GM12878 (cell line): ENCODE results near the gene CLN3. TPM values are rescaled to one million over a fixed set of nuclear protein-coding genes. Genes with fewer than 3 reads are reported as not detected.
A peak's percentile ranks its signal among the peaks of the same experiment; 100 is the strongest.

Source experiments
- ATAC-seq: fragments of 200-7000 bp; cut with Tn5 transposase; 3 replicates; pipeline ENCODE4 v1.9.1; 2020; ENCODE audit warnings: mild to moderate bottlenecking, moderate library complexity
- BruUV-seq: library from RNA; stranded (reverse); fragments of 400-500 nt; replicated peaks from 2 replicates; lab custom pipeline; 2021; lab: Mats Ljungman, UMichigan
- CTCF ChIA-PET: fragments of 300-600 bp; sonication (Branson Sonifier 250); formaldehyde crosslinking; extraction: SDS; loops from one replicate; lab custom pipeline; 2021; ENCODE audit warnings: inconsistent platforms; lab: Yijun Ruan, JAX
- POLR2A ChIA-PET: fragments of 350-600 bp; formaldehyde crosslinking; extraction: SDS; loops from one replicate; lab custom pipeline; 2021; ENCODE audit warnings: inconsistent platforms; lab: Charles Lee
- RAD21 ChIA-PET: fragments of 300-600 bp; sonication (Branson Sonifier 250); formaldehyde crosslinking; loops from one replicate; lab custom pipeline; 2023; ENCODE audit warnings: antibody characterized with exemption; ENCODE audit not compliant: unreplicated experiment; lab: Charles Lee
- SMC1A ChIA-PET: fragments of 300-600 bp; sonication (Branson Sonifier 250); formaldehyde crosslinking; loops from one replicate; lab custom pipeline; 2023; ENCODE audit not compliant: unreplicated experiment, uncharacterized antibody; lab: Charles Lee
- DNase-seq: peaks from one replicate; pipeline ENCODE4 v3.0.0-alpha.2; 2011; ENCODE audit warnings: low read depth, low spot score
- FAIRE-seq: peaks from 3 replicates; lab custom pipeline; 2011; peaks lifted over from hg19 to GRCh38; lab: Jason Lieb, UNC
- H2AFZ ChIP-seq: 2 replicates; pipeline ENCODE4 v1.6.0; 2011; ENCODE audit warnings: low read depth, low read length, control low read depth; ENCODE audit not compliant: control insufficient read depth
- H3K27ac ChIP-seq: 2 replicates; pipeline ENCODE4 v1.5.1; 2011; ENCODE audit warnings: control low read depth; ENCODE audit not compliant: control insufficient read depth, insufficient read depth
- H3K27me3 ChIP-seq, 2 experiments: replicated peaks in 1 of 2; 2 replicates each; pipeline versions ENCODE4 v1.6.0 to v1.6.1; 2011; ENCODE audit warnings: low read length in 1 of 2; ENCODE audit not compliant: control insufficient read depth in 2 of 2, insufficient read depth in 2 of 2
- H3K36me3 ChIP-seq, 2 experiments: 2 replicates each; pipeline ENCODE4 v1.5.1; 2011; ENCODE audit warnings: low read length in 1 of 2; ENCODE audit not compliant: control insufficient read depth in 2 of 2, insufficient read depth in 2 of 2
- H3K4me1 ChIP-seq: 2 replicates; pipeline ENCODE4 v1.6.1; 2011; ENCODE audit warnings: mild to moderate bottlenecking, low read length, moderate library complexity, mixed read lengths; ENCODE audit not compliant: control insufficient read depth, insufficient read depth
- H3K4me2 ChIP-seq: 2 replicates; pipeline ENCODE4 v1.6.0; 2011; ENCODE audit warnings: control low read depth; ENCODE audit not compliant: control insufficient read depth, insufficient read depth
- H3K4me3 ChIP-seq: fragments of 200-600 bp; sonication (generic); 2 replicates; pipeline ENCODE4 v1.5.1; 2016
- H3K79me2 ChIP-seq: 2 replicates; pipeline ENCODE4 v1.6.0; 2011; ENCODE audit warnings: low read length; ENCODE audit not compliant: control insufficient read depth, insufficient read depth
- H3K9ac ChIP-seq: 2 replicates; pipeline ENCODE4 v1.8.0; 2011; ENCODE audit warnings: low read length, control low read depth, mixed read lengths; ENCODE audit not compliant: control insufficient read depth, insufficient read depth
- H3K9me3 ChIP-seq: replicated peaks from 3 replicates; pipeline ENCODE4 v1.5.1; 2011; ENCODE audit warnings: mild to moderate bottlenecking, low read length; ENCODE audit not compliant: control insufficient read depth, insufficient read depth
- H4K20me1 ChIP-seq: 2 replicates; pipeline ENCODE4 v1.6.0; 2011; ENCODE audit not compliant: control insufficient read depth, insufficient read depth
- KAT2A ChIP-seq: conservative IDR thresholded peaks from 2 replicates; pipeline ENCODE4 v1.6.1; 2011; ENCODE audit warnings: low read depth, low read length; ENCODE audit not compliant: control insufficient read depth
- MEF2B ChIP-seq: fragments of 450-650 bp; IDR thresholded peaks from 2 replicates; pipeline ENCODE4 v1.6.1; 2018; ENCODE audit warnings: mild to moderate bottlenecking, moderate library complexity; ENCODE audit not compliant: partially characterized antibody, poor library complexity, severe bottlenecking
- MXI1 ChIP-seq: fragments of 150-350 bp; IDR thresholded peaks from 2 replicates; pipeline ENCODE4 v1.6.1; 2011; ENCODE audit warnings: low read depth, mild to moderate bottlenecking, inconsistent platforms, low read length, improper control_type of control experiment
- NFXL1 ChIP-seq: fragments of 450-650 bp; IDR thresholded peaks from 2 replicates; pipeline ENCODE4 v1.6.1; 2017; ENCODE audit warnings: antibody characterized with exemption, mild to moderate bottlenecking, borderline replicate concordance
- SIN3A ChIP-seq: IDR thresholded peaks from 2 replicates; pipeline ENCODE4 v1.6.1; 2012; ENCODE audit warnings: low read depth, low read length, improper control_type of control experiment
- WGBS: methylation state at CpG from one replicate; pipeline ENCODE4 v1.1.6; 2016; ENCODE audit warnings: low lambda C conversion rate; ENCODE audit not compliant: insufficient replicate concordance, insufficient coverage; ENCODE audit errors: missing lambda C conversion rate; 5-methylcytosine and 5-hydroxymethylcytosine counted together
- in situ Hi-C: fragments of 300-500 bp; cut with MboI; formaldehyde crosslinking; loops from 9 replicates; pipeline ENCODE4 v1.14.3; 2018; ENCODE audit warnings: mixed read lengths
- intact Hi-C: fragments of 100-400 bp; cut with micrococcal nuclease; formaldehyde crosslinking; loops from one replicate; pipeline ENCODE4 v1.14.2; 2022; ENCODE audit not compliant: unreplicated experiment
- polyA plus RNA-seq, 11 experiments: library from polyadenylated mRNA; depleted of rRNA in 4 of 11; unstranded in 6 of 11; stranded (reverse) in 5 of 11; fragments of >200 nt; fragmentation: Nextera tagmentation in 4 of 11; fragmentation: Illumina TruSeq in 1 of 11; extraction: Ambion mirVana in 4 of 11; extraction: Trizol in 1 of 11; gene quantifications; 1 replicate in 1 of 11; 2 replicates in 10 of 11; pipeline versions ENCODE4 v1.2.1 to v1.2.3, GENCODE V29; 2011 to 2016; ENCODE audit warnings: inconsistent platforms in 2 of 11, missing spikeins in 2 of 11, low read depth in 1 of 11
- total RNA-seq, 4 experiments: library from RNA; depleted of rRNA in 3 of 4; stranded (reverse); fragments of >200 nt in 3 of 4; fragmentation: Illumina TruSeq in 1 of 4; extraction: Trizol in 1 of 4; gene quantifications; 2 replicates each; pipeline versions ENCODE4 v1.2.1 to v1.2.3, GENCODE V29; 2013 to 2021
- TF ChIP-seq, protein P1 (sequence below): fragments of 450-650 bp; IDR thresholded peaks from 2 replicates; pipeline ENCODE4 v1.6.1; 2016; ENCODE audit warnings: mild to moderate bottlenecking

CLN3 gene
- total and polyA plus RNA-seq, 10 of the 15 experiments (the other 5 are each of a cell fraction or from before 2014, with no cell fraction given) = 2.3 to 25.0 (median 16.6) TPM

DNA sequence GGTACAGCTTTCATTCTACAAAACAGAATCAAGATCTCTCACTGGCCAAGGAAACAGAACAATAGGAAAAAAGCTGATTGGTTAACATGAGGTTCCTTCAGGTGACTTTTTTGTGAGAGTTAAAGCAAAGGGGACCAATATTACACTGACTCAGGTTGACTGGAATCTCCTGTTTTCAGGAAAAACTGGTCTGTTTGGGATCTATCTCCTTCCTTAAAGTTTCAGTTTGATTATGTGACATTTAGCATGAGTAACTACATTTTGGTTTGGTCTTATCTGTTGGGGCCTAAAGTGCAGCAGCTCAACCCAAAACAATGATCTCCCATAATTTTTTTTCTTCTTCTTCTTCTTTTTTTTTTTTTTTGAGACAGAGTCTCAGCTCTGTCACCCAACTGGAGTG lies 37.2 kb upstream of the CLN3 start:
- H2AFZ ChIP-seq = no peak overlapping the region
- no peaks in the 10 kb centered on the region; a peak in 1 of 4 replicates for H3K27me3 ChIP-seq
- in situ Hi-C loops = no loop called here
- no peak overlapping the region for H3K4me3 ChIP-seq
- H3K36me3 ChIP-seq = no peaks in the 10 kb centered on the region
- H3K27ac ChIP-seq = no peak overlapping the region
- CTCF ChIA-PET = no interaction called here
- no peak for FAIRE-seq
- H3K79me2 ChIP-seq = no peaks in the 10 kb centered on the region
- DNase-seq = no peak
- H3K4me1 ChIP-seq = peaks cover 8% of the 10 kb centered on the region
- no peak overlapping the region for H3K9ac ChIP-seq
- TF ChIP-seq KAT2A (no peak), SIN3A (no peak), MXI1 (no peak)
- TF ChIP-seq, protein P1, sequence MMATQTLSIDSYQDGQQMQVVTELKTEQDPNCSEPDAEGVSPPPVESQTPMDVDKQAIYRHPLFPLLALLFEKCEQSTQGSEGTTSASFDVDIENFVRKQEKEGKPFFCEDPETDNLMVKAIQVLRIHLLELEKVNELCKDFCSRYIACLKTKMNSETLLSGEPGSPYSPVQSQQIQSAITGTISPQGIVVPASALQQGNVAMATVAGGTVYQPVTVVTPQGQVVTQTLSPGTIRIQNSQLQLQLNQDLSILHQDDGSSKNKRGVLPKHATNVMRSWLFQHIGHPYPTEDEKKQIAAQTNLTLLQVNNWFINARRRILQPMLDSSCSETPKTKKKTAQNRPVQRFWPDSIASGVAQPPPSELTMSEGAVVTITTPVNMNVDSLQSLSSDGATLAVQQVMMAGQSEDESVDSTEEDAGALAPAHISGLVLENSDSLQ = no peak
- TF ChIP-seq, all 136 proteins: peak for 0
- POLR2A ChIA-PET = no interaction called here
- no TSS peak for BruUV-seq
- RAD21 ChIA-PET = no interaction called here
- intact Hi-C loops = no loop called here
- no peaks in the 10 kb centered on the region for H4K20me1 ChIP-seq
- H3K4me2 ChIP-seq = no peak overlapping the region
- H3K9me3 ChIP-seq = no peaks in the 10 kb centered on the region
- SMC1A ChIA-PET = interaction anchor here (1.6 kb wide), 1 partner anchor 13 kb away, joined by 4 read pairs; no protein-coding TSS in a partner anchor
- no peak for ATAC-seq

DNA sequence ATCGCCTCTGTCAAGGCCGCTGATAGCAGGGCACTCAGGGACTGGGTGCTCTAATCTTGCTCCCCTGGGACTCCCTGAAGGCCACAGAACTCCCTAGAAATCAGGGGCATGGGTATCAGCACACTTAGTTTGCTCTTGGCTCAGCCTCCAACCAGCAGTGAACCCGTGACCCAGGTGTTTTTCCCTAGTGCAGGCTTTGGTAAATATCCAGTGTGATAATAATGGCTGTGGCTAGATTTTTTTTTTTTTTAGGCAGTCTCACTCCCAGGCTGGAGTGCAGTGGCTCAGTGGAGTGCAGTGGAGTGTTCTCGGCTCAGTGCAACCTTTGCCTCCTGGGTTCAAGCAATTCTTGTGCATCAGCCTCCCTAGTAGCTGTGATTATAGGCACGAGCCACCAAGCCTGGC lies 36.6 kb upstream of the CLN3 start:
- ChIA-PET CTCF (no interaction called here), RAD21 (no interaction called here), POLR2A (no interaction called here), SMC1A (no interaction called here)
- no TSS peak for BruUV-seq
- H3K79me2 ChIP-seq = no peaks in the 10 kb centered on the region
- no peak for DNase-seq
- 37% methylated on average over 5 of the region's 5 CpGs for WGBS
- no peak for FAIRE-seq
- in situ Hi-C loops (no loop called here), intact Hi-C loops (no loop called here)
- H3K4me2 ChIP-seq = no peak overlapping the region
- ATAC-seq = no peak; the same call in 2 of the 3 replicates
- no peaks in the 10 kb centered on the region for H3K36me3 ChIP-seq
- H3K4me1 ChIP-seq = peaks cover 10% of the 10 kb centered on the region
- no peaks in the 10 kb centered on the region for H3K9me3 ChIP-seq
- no peak overlapping the region for H3K9ac ChIP-seq
- H3K27ac ChIP-seq = no peak overlapping the region
- no peak overlapping the region for H3K4me3 ChIP-seq
- TF ChIP-seq NFXL1 (no peak), MEF2B (peak; percentile 46)
- H2AFZ ChIP-seq = no peak overlapping the region
- no peaks in the 10 kb centered on the region for H4K20me1 ChIP-seq
- no peaks in the 10 kb centered on the region; a peak in 1 of 4 replicates for H3K27me3 ChIP-seq
